ENCODE data around the gene ZFYVE27. TPM values are rescaled to one million over a fixed set of nuclear protein-coding genes. Genes with fewer than 3 reads are reported as not detected.

Gene ZFYVE27
- polyA plus RNA-seq, 1 donor from 2014 or later = 135 TPM

- H3K36me3 ChIP-seq (ENCODE audit: insufficient read depth, low read length) = peaks cover 3% of the 10 kb centered on the region
- H3K9me2 ChIP-seq (ENCODE audit: insufficient read depth, low read length) = no peaks in the 10 kb centered on the region
- H3K9me3 ChIP-seq (ENCODE audit: low read length) = no peaks in the 10 kb centered on the region
- H3K27ac ChIP-seq (ENCODE audit: low read length) = no peak overlapping the region
- H3K4me3 ChIP-seq (ENCODE audit: low read length) = no peak overlapping the region
- H3K79me2 ChIP-seq (replicated peaks; ENCODE audit: insufficient read depth, low read length) = no peaks in the 10 kb centered on the region
- H3K27me3 ChIP-seq (ENCODE audit: insufficient read depth, low read depth, low read length) = no peaks in the 10 kb centered on the region
- H3K4me2 ChIP-seq (ENCODE audit: low read length) = no peak overlapping the region
- H3K9ac ChIP-seq (ENCODE audit: low read length) = no peak overlapping the region
- H3F3A ChIP-seq (ENCODE audit: insufficient read depth, low read length, poor library complexity, severe bottlenecking) = no peaks in the 10 kb centered on the region
- no peaks in the 10 kb centered on the region for H4K20me1 ChIP-seq (ENCODE audit: insufficient read depth)
- H2AFZ ChIP-seq (ENCODE audit: low read depth, low read length) = no peak overlapping the region
- no peak for TF ChIP-seq RAD21 (conservative IDR thresholded peaks at IDR 0.05)
- TF ChIP-seq TAF1 (IDR thresholded peaks at IDR 0.05; ENCODE audit: low read depth) = no peak
- TF ChIP-seq REST (IDR thresholded peaks at IDR 0.05; ENCODE audit: borderline replicate concordance) = no peak
- no peak for TF ChIP-seq MXI1 (conservative IDR thresholded peaks at IDR 0.05; ENCODE audit: poor library complexity, severe bottlenecking)
- no peak for TF ChIP-seq CTCF (IDR thresholded peaks at IDR 0.05; ENCODE audit: poor library complexity, severe bottlenecking)
- TF ChIP-seq SMC3 (conservative IDR thresholded peaks at IDR 0.05; ENCODE audit: poor library complexity) = no peak
- TF ChIP-seq EZH2 (IDR thresholded peaks at IDR 0.05; ENCODE audit: borderline replicate concordance, insufficient read depth, low read length, poor library complexity, severe bottlenecking) = no peak
- no peak for TF ChIP-seq POLR2AphosphoS5 (IDR thresholded peaks at IDR 0.05)
- TF ChIP-seq EP300 (conservative IDR thresholded peaks at IDR 0.05; ENCODE audit: poor library complexity, severe bottlenecking) = no peak
Measured at GRCh38 chr10:97748116-97748515, 11.2 kb downstream of the ZFYVE27 start.

- H3K79me2 ChIP-seq (replicated peaks; ENCODE audit: insufficient read depth, low read length) = no peaks in the 10 kb centered on the region
- TF ChIP-seq SMC3 (conservative IDR thresholded peaks at IDR 0.05; ENCODE audit: poor library complexity) (no peak), MXI1 (conservative IDR thresholded peaks at IDR 0.05; ENCODE audit: poor library complexity, severe bottlenecking) (no peak), RAD21 (conservative IDR thresholded peaks at IDR 0.05) (no peak), REST (IDR thresholded peaks at IDR 0.05; ENCODE audit: borderline replicate concordance) (no peak), EP300 (conservative IDR thresholded peaks at IDR 0.05; ENCODE audit: poor library complexity, severe bottlenecking) (no peak), POLR2AphosphoS5 (IDR thresholded peaks at IDR 0.05) (no peak), CTCF (IDR thresholded peaks at IDR 0.05; ENCODE audit: poor library complexity, severe bottlenecking) (no peak), TAF1 (IDR thresholded peaks at IDR 0.05; ENCODE audit: low read depth) (no peak), EZH2 (IDR thresholded peaks at IDR 0.05; ENCODE audit: borderline replicate concordance, insufficient read depth, low read length, poor library complexity, severe bottlenecking) (no peak)
- H3K9me2 ChIP-seq (ENCODE audit: insufficient read depth, low read length) = no peaks in the 10 kb centered on the region
- no peak overlapping the region for H2AFZ ChIP-seq (ENCODE audit: low read depth, low read length)
- no peaks in the 10 kb centered on the region for H4K20me1 ChIP-seq (ENCODE audit: insufficient read depth)
- H3K36me3 ChIP-seq (ENCODE audit: insufficient read depth, low read length) = peaks cover 16% of the 10 kb centered on the region
- H3K4me2 ChIP-seq (ENCODE audit: low read length) = no peak overlapping the region
- no peaks in the 10 kb centered on the region for H3K27me3 ChIP-seq (ENCODE audit: insufficient read depth, low read depth, low read length)
- H3K27ac ChIP-seq (ENCODE audit: low read length) = no peak overlapping the region
- no peak overlapping the region for H3K4me3 ChIP-seq (ENCODE audit: low read length)
- no peak overlapping the region for H3K9ac ChIP-seq (ENCODE audit: low read length)
- no peaks in the 10 kb centered on the region for H3K9me3 ChIP-seq (ENCODE audit: low read length)
- H3F3A ChIP-seq (ENCODE audit: insufficient read depth, low read length, poor library complexity, severe bottlenecking) = no peaks in the 10 kb centered on the region
Measured at GRCh38 chr10:97752956-97753355, 16.0 kb downstream of the ZFYVE27 start.

Data from neural cell (in vitro differentiated cells).